CD4-positive, alpha-beta T cell treated with Interleukin-12 subunit alpha and Interleukin-12 subunit beta, for 1 hour (primary cell): Measurements from ENCODE around the gene AGBL5.

Source experiments
- DNase-seq: peaks from one replicate; pipeline ENCODE4 v3.0.0-alpha.2; 2020

AGBL5 gene, protein sequence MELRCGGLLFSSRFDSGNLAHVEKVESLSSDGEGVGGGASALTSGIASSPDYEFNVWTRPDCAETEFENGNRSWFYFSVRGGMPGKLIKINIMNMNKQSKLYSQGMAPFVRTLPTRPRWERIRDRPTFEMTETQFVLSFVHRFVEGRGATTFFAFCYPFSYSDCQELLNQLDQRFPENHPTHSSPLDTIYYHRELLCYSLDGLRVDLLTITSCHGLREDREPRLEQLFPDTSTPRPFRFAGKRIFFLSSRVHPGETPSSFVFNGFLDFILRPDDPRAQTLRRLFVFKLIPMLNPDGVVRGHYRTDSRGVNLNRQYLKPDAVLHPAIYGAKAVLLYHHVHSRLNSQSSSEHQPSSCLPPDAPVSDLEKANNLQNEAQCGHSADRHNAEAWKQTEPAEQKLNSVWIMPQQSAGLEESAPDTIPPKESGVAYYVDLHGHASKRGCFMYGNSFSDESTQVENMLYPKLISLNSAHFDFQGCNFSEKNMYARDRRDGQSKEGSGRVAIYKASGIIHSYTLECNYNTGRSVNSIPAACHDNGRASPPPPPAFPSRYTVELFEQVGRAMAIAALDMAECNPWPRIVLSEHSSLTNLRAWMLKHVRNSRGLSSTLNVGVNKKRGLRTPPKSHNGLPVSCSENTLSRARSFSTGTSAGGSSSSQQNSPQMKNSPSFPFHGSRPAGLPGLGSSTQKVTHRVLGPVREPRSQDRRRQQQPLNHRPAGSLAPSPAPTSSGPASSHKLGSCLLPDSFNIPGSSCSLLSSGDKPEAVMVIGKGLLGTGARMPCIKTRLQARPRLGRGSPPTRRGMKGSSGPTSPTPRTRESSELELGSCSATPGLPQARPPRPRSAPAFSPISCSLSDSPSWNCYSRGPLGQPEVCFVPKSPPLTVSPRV

DNA sequence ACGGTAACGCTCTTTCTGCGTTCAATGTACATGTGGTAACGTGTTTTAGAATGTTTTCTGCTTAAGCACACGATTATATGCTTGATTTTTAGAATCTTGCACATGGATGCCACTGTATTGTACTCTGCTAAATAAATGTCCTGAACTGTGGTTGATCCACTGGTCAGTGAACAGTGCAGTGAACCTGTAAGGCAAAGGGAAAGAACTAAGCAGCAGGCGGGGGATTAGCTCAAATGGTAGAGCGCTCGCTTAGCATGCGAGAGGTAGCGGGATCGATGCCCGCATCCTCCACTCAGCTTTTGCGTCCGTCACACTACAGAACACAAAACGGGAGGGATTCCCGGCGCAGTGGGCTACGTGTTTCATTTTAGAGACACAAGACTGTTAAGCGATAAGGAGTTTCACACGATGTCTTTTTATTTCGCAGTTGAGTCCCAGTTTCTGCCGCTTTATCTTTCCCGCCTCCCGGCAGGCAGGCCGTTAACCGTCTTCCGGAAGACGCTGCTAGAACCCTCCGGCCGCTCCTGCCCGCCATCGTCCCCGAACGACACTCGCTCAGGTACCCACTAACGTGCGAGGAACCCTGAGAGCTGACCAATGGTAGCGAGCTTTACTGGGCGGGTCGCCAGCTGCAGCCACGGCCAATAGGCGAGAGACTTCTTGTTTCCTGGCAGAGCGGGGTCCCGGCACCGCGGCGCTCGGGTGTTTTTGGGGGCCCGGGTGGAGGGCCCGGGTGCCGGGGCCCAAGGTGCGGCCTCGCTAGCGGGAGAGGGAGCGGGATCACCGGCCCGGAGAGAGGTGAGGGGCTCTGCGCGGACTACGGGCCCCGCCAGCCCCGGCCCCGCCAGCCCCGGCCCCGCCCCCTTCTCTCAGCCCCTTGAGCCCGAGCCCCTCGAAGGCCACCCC lies at the start of gene AGBL5:
AGBL5 (plus strand) TSS at position 673 of the 906 bp plus-strand sequence. CDS start 1,291 bp downstream, outside the sequence.
- peak; percentile 98 for DNase-seq

DNA sequence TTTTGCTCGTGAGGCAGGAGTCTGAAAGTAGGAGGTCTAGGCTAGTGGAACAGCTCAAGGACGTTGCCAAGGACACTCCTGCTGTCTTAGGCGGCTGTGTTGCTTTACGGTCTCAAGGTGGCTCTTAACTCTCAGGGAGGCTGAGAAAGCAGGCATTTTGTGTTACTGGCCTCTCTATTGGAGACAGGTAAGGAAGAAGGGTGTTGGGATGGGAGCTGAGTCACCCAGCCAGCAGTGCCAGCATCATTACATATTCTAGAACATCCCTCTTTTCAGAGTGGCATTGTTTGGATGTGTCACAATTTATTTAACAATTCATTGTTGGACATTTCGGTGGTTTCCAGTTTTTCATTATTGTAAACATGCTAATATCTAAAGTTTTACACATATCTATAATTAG lies 49.5 kb upstream of the AGBL5 start:
- DNase-seq, result no peak

DNA sequence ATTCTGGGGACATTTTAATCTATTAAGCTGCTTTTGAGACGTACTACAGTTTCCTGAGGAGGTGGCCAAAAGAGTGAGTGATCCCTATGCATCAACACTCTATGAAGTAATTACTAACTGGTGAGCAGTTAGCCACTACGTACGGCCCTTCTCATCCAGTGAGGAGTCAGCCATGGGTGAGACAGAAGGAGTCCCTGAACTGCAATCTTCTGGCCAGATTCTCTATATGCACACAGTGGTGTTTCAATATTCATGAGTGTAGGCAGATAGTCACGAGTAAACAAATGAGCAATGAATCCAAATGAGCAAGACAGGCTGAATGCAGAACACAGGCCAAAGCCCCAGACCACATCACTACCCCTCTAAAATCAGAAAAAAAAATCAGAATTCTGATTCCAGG lies 48.5 kb upstream of the AGBL5 start:
- no peak for DNase-seq

DNA sequence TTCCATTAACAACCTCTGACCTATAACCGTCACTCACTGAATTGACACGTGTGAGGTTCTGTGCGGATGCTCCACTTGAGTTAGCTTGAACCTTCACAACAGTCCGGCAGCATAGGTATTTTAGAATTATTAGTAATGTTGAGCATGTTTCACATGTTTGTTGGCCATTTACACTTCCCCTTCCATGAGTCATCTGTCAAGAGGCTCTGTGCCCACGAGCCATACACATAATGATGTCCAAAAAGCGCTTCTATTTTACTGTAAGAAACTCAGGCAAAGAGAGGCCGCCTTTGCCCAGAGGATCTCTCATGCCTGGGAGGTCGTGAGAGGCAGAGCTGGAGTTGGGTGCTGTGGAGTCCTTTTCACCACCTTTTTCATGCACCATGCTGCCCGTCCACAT lies 47.6 kb upstream of the AGBL5 start:
- no peak for DNase-seq

GRCh38 chr2:27006602-27007415 lies 44.7 kb upstream of the AGBL5 start:
- DNase-seq, result no peak

GRCh38 chr2:27007416-27008374 lies 43.8 kb upstream of the AGBL5 start:
- DNase-seq, result no peak

GRCh38 chr2:27008678-27009077 lies 42.8 kb upstream of the AGBL5 start:
- DNase-seq, result no peak

GRCh38 chr2:27009083-27009482 lies 42.4 kb upstream of the AGBL5 start:
- DNase-seq, result no peak

DNA sequence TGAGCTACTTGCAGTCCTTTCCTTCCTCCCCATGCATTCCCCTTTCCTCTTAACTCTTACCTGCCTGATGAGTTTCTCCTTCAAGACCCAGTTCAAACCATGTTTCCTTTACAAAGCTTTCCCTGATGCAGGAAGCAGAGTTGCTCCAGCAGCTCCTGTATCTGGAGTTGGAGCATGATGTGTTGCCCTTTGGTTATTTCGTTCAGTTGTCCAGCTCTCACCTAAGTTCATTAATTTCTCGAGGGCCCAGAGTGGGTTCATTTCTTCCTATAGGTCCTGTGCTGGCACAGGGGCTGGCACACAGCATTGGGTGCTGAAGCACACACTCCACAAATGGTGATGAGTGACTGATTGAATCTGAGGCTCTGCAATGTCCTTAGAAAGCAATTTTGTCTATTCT lies 41.8 kb upstream of the AGBL5 start:
- no peak for DNase-seq

DNA sequence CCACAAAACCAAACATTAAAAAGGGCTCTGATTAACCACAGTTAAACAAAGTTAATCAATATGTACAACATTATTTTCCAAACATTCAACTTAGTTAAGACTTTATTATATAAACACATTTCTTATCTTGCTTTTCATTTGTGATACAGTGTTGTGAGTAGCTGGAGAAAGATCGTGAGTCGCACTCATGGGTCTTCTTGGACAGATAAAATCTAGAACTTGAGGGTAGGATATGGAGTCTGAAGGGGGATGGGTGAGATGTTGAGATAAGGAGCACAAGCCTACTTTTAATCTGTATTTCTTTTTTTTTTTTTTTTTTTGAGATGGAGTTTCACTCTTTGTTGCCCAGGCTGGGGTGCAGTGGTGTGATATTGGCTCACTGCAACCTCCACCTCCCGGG lies 41.3 kb upstream of the AGBL5 start:
- no peak for DNase-seq

DNA sequence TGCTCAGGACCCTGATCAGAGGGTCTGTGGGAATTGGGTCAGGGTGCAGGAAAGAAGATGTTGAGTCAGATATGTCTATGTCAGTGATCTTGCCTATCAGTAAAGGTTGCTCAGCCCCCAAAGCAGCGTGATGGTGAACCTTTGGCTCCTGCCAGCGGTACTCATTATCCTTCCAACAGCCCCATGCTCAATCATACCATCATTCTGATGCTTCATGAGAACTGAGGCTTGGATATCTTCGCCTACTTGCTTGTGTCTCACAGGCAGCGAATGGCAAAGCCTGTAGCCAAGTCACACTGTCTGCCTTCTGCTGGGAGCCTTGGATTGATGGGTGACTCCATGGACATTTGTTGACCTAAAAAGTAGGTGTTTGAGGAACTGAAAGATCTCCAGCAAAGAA lies 37.7 kb upstream of the AGBL5 start:
- DNase-seq, result no peak

GRCh38 chr2:27014771-27015433 lies 36.6 kb upstream of the AGBL5 start:
- no peak for DNase-seq

- DNase-seq, result peak; percentile 45
Observed at GRCh38 chr2:27016801-27017325, 34.6 kb upstream of the AGBL5 start.

- no peak for DNase-seq
Observed at GRCh38 chr2:27018142-27018541, 33.3 kb upstream of the AGBL5 start.

DNA sequence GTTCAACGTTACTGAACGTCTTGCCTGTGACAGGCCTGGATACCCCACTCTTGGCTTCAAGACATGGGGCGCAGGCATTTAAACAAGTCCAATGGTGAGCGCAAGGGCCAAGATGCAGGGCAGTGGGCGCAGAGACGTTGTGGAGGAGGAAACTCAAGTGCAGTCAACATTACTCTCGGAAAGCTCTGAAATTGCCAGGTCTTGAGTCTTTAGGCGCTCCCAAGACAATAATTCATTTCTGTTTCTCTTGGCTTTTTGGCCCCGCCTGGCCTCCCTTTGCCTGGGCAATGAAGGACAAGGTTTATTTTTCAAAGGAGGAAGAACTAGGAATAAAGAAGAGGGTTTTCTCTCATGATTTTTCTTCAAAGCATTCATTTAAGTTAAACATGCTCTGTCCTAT lies 32.0 kb upstream of the AGBL5 start:
- DNase-seq, result no peak

DNA sequence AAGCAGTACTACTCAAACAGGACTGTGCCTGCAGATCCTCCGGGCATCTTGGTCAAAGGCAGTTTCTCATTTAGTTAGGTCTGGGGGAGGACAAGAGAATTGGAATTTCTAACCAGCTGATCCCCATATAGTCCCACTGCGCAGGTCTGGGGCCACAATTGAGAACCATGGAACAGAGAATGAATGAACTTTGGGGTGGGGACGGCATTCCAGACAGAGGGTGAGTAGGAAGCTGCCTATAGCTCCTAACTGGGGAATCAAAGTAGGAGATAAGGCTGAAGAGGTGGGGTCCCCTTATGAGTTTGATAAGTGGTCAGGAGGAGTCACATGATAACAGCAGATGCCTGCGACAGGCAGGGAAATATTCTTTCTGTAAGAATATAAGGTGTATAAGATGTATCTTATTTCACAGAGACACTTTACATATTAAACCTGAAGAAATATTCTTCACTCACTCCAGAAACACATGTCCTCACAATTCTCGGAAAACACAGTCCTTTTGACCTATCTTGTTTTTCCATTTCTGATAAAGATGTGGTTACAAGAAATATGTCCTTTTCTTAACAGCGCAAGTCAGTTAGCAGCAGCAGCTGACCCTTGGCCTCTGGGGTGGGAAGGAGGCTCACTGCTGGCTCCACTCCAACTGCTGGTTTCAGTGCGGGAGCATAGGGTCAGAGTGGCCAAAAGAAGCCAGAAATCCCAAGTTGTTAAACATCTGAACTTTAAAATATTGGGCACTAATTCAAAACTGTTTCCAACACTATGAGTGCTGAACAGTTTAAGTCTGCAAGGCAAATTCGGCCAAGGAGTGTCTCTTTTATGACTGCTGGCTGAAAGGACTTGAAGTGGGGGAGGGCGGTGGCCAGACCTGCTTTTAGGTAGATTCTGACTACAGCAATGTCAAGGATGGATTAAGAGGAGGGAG lies 31.3 kb upstream of the AGBL5 start:
- DNase-seq, result no peak

DNA sequence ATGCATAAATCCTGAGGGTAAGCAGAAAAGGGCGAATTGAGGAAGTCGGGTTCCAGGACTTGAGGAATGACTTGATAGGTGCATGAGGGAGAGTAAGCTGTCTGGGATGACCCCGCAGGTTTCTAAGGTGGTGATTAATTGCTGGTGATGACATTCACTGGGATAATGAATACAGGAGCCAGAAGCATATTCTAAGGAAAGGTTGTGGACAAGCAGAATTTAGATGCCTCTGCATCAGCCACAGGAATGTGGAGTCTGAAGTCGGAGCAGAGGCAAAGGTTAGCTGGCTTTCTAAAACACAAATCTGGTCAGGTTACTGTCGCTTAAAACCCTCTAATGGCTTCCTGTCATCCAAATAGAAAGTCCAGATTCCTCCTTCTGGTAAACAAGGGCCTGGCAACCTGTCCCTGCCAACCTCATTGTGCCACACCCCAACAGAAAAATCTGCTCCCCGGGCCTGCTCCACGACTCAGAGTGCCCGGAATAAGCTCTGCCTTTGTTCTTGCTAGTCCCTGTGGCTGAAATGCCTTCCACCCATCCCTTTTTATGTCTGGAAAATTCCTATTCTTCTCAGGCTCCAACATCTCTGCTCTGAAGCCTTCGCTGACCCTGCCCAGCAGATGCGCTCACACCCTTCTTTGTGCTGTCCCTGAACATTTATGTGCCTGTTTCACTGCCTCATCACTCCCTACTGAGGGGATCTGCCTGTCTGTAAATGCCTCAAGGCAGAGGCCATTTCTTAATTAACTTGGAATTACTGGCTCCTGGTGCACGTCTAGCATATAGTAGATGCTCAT lies 30.0 kb upstream of the AGBL5 start:
- DNase-seq, result no peak

DNA sequence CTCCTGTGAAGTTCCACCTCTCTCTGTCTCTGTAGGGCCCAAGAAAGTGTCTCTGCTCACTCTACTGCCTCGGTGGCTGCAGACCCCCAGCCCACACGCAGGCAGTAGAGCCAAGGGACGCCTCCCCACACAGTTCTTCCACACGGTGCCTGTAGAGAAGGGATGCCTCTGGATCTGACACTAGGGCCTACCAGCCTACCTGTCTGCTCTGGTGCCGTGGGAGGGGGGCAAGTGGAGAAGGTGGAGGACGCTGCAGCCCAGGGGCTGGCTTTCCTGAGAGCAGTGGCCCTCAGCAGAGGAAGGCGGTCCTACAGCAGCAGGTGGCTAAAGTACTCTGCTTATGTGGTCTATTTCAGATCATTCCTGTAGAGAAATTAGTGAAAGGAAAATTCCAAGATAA lies 27.7 kb upstream of the AGBL5 start:
- no peak for DNase-seq
